ENCODE data around the gene SPEN.

The SPEN gene

GRCh38 chr1:15938628-15939161 lies 91.2 kb downstream of the SPEN start:
- DNase-seq = no peak

DNA sequence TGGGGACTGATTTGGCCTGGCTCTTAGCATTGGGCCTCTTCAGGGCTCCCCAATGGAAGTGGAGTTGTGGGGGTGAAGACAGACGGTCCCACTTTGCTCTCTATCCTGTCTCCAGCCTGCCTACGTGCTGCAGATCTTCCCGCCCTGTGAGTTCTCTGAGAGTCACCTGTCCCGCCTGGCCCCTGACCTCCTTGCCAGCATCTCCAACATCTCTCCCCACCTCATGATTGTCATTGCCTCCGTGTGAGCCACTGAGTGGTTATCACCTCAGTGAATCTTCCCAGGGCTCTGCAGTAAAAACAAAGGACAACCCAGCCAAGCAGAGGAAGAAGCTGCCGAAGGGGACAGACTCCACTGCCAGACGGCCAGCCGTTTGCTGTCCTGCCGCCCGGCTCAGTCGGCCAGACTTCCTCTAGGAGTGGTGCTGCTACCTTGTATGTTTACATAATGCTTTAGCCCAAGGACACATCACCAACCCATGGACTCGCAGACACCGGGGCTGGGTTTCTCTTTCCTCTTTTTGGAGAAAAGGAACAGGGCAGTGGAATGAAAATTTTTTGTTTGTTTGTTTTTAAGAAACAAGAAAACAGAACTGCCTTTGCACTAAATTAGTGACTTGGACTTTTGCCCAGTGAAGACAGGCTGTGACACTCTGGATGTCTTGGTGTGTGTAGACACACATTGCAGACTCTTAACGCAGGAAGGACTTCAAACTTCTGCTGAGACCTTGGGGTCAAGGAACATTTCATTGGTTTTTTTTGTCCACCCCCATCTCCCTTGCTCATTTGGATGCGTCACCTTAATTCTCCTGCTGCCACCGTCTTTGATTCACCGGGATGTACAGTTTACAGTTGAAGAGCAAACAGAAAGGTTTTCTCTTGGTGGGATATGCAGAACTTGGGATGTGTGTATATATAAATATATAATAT lies 91.9 kb downstream of the SPEN start:
- DNase-seq = no peak

DNA sequence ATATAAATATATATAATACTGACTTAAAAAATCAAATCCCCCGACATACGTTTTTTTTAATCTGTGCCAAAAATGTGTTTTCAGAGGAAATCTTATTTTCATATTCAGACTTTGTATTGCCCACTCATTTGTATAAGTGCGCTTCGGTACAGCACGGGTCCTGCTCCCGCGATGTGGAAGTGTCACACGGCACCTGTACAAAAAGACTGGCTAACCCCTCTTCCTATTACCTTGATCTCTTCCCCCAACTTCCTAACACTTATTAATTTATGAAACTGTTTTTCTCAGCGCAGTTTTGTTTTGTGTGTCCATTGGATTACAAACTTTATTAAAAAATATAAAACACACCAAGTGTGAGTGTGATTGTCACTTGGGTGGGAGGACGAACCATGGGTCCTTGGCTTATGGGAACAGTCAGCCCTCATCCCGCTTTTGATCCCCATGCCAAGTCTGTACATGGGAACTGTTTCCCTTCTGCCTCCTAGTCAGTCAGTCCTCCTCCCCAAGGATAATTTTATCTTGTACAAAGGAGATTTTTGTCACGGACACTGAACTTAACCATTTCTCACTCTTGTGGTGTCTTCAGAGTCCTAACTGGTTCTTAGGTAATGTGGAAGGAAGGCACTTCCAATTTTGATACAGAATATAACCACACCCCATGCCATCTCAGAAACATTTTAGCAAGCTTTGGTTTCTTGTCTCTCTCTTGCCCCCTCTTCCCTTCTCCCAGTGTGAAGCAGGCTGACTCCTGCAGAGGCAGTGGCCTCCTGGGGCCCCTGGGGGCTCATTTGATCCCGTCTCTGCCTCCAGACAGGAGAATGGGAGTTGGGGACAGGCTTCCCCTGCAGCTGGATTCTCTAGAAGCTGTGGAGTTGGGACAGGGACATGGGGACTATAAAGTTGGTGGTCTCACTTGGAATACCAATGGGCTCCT lies 92.9 kb downstream of the SPEN start:
- no peak for DNase-seq

DNA sequence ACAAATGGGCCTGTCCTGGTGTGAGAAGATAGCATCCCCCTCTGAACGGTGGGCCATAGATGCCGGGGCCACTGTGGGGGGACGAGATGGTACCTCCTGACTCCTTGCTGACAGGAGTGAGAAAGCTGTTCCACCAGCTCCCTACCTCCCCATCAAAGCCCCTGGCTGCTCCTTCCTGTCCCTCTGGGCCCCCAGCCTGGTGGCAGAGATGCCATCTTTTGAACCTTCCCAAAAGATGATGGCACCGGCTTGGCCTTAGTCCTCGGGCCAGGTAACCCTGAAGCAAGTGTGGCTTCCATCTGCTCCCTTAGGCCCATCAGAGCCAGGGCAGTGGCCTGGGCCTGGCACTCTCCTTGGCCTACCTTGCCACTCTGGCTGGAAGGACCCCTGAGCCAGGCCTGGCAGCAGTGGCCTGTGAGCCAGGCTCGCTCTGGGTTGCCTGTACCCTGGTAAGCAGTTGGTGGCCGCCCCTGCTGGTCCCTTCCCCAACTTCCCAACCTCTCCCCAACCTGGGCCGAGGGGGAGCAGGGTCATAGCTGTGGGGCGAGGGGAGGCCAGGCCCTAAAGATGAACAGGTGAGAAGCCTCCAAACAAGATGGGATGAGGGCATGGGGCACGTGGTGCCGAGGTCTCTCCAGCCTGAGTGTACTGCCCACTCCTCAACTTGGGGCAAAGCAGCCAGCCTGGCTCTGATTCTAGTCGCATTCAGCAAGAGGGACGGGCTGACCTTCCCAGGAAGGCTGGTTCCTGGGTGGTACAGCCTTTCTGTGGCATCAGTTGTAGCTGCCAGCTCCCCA lies 93.7 kb downstream of the SPEN start:
- no peak for DNase-seq

GRCh38 chr1:15941899-15942660 lies 94.6 kb downstream of the SPEN start:
- peak in 1 of 2 donors; percentile 25 for DNase-seq

- no peak for DNase-seq
Observed at GRCh38 chr1:15942661-15943327, 95.3 kb downstream of the SPEN start.

GRCh38 chr1:15943328-15943991 lies 96.0 kb downstream of the SPEN start:
- DNase-seq = no peak

DNA sequence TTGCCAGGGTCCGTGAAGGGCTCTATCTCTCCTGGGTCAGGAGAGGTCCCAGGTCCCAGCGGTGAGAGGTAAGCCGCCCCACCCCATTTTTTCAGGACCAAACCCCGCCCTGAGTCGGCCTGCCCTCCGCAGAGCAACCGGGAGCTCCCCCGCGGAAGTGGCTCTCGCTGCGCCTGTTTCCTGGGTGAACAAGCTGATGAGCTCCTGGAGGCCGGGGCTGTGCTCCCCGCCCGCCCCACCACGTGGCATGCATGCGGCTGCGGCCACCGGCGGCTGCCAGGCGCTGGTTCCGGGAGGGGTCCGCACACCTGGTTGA lies 96.4 kb downstream of the SPEN start:
- DNase-seq = no peak

- no peak for DNase-seq
Observed at GRCh38 chr1:15944308-15945010, 97.0 kb downstream of the SPEN start.

DNA sequence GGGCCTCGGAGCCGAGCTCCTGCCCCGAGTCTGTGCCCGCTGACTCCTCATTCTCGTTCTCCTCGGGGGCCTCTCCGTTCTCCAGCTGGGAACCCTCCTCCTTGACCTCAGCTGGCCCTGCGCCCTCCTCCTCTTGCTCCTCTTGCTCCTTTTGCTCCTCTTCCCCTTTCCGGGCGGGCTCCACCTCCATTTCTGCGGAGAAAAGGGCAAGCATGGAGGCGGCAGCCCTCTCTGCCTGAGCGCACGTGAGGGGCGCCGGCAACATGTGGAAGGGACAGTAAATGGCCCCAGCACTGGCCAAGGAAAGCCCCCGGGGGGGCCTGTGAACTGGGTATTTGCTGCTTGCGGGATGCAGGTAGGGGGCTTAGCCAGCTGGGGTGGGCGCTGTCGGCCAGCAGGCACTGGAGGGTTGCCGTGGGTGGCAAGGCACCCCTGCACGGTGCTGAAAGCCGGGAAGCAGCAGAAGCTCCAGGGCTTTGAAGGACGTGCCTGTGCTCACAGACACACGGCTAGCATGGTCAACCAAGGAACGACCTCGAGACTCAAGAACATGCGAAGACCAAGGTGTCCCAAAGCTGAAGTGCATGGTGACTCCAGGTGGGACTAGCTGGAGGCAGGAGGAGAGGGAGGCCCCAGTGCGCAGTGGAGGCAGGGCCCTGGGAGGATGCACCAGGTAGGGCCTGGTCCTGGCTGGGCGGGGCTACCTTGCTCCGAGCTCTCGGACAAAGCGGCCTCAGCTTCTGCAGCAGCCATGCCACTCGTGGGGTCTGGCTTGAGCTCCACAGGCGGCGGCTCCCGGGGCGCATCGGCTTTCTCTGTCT lies 97.7 kb downstream of the SPEN start:
- DNase-seq = no peak

- no peak for DNase-seq
Observed at GRCh38 chr1:15945832-15946448, 98.4 kb downstream of the SPEN start.

DNA sequence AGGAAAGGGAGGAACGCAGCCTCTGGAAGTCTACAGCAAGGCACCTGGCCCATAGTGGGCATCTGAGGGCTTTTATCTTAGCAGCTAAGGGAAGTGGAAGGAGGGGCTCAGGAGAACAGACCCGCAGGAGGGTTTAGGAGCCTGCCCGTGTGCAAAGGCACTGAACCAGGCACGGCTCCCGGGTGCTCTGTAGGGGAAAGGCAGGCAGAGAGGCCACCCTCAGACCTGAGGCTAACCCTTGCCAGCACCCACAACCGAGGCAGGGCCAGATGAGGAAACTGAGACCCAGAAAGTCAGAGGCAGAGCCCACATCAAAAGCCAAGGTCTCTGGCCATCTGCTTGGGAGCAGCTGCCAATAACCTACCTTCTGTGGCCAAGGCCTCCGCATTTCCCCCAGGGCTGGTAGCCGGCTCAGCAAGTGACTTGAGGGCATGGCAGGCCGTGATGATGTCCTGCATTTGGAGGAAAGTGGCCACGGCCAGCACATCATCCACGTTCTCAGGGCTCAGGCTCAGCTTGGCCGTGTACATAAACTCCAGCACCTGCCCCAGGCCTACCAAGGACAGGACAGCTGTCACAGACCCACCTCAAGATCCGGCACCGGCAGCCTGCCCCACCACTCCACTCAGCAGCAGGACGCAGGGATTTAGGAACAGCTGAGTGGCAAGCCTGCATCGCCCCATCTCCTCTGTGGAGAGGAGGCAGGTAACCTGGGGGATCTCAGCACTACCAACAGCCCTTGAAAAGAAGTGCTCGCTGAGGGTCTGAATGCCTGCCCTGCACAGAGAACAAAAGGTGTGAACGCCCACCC lies 99.3 kb downstream of the SPEN start:
- no peak for DNase-seq

GRCh38 chr1:15947382-15948090 lies 100.0 kb downstream of the SPEN start:
- DNase-seq = no peak

DNA sequence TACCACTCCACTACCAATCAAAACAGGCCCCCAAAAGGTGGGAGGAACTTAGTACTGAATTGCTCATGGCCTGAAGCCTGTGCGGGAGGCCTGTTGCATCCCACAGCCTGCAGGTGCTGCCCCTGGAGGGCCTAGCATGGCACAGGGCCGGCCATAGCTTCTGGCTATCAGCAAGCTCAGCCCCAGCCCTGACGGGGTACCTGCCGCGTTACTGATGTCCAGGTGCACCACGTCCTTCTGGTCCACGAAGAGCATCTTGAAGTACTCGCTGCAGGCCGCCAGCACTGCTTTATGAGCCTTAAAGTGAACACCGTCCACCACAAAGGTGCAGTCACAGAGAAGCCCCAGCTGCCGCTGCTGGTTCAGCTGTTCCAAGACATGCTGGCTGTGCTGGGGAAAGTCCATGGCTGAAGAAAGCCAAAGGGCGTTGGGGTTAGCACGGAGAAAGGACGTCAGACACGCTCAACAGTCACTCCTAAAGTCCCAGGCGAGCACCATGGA lies 100.6 kb downstream of the SPEN start:
- no peak for DNase-seq

DNA sequence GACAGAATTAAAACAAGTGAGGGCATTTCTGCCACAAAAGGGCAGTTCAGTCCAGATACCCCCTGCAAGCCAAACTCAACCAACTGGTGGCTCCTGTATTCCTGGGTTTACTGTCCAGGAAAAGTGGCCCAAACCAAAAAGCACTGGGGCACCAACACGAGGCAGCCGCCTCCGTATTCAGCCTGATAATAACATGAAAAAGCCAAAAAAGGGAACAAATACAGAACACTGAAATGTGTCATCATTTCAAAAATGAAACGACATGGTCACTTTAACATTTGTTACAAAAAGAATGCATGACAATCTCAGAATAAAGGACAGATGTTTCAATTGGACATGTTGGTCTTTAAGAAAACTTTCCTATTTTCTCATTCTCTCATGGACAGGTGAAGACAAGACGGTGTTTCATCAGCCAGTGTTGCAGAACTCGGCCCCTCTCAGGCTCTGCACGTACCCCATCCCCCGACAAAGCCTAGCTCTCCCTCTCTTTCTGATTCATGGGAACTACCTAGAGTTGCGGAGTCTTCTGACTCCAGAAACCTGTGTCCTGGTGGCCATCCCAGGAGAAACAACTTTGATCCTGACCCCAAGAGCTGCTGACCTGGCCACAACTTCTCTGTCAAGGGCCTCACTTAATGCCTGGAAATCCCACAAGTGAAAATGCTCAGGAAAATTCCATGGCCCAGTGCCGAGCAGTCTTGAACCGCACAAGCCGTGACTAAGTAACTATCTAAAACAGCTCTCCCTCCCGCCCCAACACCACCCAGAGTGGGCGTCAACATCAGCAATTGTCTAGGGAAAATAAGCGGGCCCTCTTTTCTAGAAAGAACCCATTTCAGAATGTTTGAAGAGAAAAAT lies 101.3 kb downstream of the SPEN start:
- no peak for DNase-seq
